HG02588 (cell line): Measurements from ENCODE around the gene HNRNPAB.
A peak's percentile ranks its signal among the peaks of the same experiment; 100 is the strongest.
"Not testable (repeated sequence)": the region's sequence is repeated elsewhere in the genome, so short reads cannot be mapped to it uniquely, and the experiment has no call there.

Experiments used
- ATAC-seq: cut with Tn5 transposase; IDR thresholded peaks from one replicate; pipeline ENCODE4 v1.9.1; 2021; ENCODE audit warnings: mild to moderate bottlenecking, moderate library complexity; ENCODE audit not compliant: unreplicated experiment

HNRNPAB gene

DNA sequence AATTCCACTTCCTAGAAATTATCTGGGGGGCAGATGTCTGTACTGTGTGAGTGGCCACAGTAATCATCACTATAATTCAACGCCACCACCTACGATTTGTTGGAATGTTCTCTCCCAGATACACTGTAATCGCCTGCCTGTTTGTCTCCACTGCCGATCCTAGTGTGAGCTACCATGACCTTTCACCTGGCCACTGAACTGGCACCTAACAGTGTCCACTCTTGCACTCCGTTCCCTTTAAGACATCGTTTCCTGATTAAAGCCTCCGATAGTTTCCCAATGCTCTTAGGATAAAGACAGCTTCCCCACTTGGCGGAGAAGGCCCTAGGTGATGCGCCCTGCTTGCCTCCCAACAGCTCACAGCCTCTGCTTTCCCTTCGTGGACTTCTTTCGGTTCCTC lies 24.3 kb downstream of the HNRNPAB start:
- no peak for ATAC-seq

DNA sequence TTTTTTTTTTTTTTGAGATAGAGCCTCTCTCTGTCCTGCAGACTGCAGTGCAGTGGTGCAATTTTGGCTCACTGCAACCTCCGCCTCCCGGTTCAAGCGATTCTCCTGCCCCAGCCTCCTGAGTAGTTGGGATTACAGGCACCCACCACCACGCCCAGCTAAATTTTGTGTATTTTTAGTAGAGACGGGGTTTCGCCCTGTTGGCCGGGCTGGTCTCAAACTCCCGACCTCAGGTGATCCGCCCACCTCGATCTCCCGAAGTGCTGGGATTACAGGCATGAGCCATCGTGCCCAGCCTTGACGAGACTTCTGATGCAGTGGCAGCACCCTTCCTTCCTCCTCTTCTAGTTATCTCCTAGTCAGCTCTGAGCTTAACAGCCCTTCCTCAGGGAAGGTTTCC lies 24.8 kb downstream of the HNRNPAB start:
- not testable (repeated sequence) for ATAC-seq

DNA sequence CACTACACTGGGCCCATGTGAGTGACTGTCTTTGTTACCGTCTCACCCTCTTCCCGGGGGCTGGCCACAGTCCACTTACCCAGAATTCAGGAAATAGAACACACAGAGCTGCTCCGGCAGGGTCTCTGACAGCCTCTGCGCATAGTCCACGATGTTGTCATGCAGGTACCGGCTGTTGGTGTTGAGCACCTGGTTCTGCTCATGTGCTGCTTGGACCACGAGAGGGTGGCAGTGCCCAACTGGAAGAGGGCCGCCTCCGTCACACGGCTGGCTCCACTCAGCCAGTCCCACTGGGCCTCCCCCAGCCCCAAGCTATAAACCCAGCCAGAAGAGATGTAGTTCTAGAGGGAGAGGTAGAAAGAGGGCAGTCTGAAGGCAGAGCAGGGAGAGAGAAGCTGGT lies 25.5 kb downstream of the HNRNPAB start:
- ATAC-seq = no peak

GRCh38 chr5:178230879-178231538 lies 26.7 kb downstream of the HNRNPAB start:
- ATAC-seq = no peak

DNA sequence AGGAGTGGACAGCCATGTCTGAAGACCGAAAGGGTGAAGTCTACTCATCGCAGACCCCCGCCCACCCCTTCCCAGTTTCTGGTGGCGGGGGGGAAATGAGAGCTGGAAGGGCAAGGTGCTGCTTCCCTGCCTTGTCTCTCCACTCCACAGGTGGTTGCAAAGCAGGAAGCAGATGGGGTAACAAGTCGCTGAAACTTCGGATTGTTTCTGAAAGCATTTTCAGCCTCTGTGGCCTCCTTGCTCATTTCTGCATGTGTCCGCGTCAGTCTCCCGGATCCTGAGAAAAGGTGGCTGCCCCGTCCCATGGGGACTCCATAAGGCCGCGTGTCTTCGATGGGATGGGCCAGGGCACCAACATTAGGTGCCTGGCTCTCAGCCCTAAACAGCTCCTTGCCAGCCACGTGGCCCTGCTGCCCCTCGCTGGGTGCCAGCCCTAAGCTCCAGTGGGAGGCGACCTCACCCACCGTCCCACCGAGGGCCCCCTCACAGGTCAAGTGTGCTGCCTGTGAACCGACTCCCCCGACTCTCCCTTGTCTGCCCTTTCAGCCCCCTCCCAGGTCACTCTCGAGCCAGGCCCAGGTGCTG lies 27.3 kb downstream of the HNRNPAB start:
- no peak for ATAC-seq

- ATAC-seq = peak; percentile 66
These were observed 28.0 kb downstream of the HNRNPAB start, which contains the start of gene PHYKPL for GRCh38 chr5:178232124-178232919. TSS of gene PHYKPL (minus strand) at chr5:178232802. CDS start at chr5:178232550, 252 bp downstream.

- ATAC-seq = no peak
These were observed 28.6 kb downstream of the HNRNPAB start for GRCh38 chr5:178232920-178233429.

DNA sequence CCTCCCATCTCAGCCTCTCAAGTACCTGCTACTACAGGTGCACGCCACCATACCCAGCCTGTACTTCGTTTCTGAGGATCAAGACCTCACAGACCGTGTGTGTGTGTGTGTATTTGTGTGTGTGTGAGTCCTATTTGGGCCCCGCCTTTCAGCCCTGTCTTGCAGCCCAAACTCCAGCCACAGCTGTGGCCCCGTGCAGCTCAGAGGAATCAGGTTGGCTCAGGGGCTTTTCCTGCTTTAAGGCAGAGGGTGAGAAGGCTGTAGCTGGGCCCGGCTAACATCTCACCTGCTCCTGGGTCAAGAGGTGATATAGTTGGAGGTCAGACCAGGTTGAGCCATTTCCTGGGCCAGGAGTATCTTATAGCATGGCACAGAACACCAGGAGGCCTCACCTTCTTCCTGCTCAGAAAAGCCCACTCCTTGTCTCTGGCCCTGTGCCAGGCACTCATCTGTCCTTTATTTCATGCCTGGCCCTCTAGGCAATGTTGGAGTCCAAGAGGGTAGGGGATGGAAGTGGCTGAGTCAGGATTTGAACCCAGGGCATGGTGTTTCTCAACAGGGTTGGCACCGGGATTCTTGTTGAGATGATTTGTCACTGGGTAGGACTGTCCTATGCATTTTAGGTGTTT lies 29.9 kb downstream of the HNRNPAB start:
- ATAC-seq = no peak

GRCh38 chr5:178234750-178235587 lies 30.6 kb downstream of the HNRNPAB start:
- no peak for ATAC-seq

DNA sequence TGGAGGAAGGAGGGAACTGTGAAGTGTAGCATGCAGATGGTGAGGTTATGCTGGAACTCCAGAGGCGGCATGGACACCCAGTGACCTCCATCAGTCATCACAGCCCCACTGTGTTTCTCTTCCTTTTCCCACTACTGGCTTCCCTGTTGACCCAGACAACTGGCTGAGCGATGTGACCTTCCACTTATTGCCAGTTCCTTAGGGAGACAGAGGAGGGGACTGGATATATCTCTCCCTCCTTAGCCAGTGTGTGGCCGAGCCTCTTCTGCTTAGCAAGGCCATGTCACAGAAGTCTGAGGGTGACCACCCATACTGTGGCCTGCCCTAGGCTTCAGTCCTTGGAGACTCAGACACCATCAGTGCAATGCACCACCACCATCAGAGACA lies 31.2 kb downstream of the HNRNPAB start:
- no peak for ATAC-seq

- no peak for ATAC-seq
These were observed 31.8 kb downstream of the HNRNPAB start for GRCh38 chr5:178236126-178236525.

- no peak for ATAC-seq
These were observed 32.3 kb downstream of the HNRNPAB start for GRCh38 chr5:178236679-178237078.

DNA sequence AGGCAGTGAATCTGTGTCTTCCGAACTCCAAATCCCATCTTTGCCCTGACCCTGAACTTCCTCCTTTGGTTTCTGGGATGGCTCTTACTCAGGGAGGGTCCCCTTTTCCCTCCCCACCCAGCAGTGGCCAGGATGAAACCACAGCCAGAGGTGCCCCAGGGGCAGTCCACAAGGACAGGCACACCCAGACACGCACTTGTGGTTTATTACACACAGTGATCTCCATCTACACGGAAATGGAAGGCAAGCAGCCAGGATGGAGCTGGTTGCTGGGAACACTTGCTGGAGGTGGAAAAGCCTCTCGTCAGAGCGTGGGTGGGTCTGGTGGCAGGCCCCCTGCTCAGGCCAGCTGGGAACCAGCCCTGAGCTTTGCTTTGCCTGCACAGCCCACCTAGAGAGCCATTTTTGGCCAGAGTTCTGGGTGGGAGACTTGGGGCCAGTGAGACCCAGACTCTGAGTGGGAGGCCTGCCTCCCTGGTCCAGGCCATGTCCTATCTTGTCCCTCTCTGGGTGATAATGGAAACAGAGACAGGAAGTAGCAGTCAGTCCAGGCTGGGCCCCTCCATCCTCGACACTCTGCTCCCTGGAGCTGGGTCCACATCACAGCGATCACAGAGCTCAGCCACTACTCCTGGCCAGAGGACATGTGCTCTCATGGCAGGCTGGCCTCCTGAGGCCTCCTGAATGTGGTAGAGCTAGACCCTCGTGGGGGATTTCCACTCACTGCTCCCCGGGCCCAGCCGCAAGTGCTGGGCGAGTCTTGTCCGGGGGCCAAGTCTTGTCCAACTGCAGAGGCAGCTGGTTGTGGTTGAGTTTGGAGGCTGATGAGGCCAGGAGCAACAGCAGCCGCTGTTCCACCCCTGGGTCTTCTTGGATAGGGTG lies 33.3 kb downstream of the HNRNPAB start:
- ATAC-seq = no peak

DNA sequence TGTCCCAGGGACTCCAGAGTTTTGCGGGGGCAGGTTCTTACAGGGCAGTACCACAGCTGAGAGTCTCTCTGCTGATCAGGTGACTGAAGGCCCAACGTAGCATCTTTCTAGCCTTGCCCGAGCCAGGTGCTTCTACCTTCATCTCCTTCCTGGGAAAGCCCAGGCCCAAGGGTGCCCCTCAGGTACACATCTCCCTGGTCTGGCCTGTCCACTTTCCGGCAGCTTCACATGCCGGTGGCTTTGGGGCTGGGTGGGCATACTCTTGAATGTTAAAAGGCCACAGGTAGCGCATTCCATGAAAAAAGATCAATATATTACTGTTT lies 33.9 kb downstream of the HNRNPAB start:
- no peak for ATAC-seq

DNA sequence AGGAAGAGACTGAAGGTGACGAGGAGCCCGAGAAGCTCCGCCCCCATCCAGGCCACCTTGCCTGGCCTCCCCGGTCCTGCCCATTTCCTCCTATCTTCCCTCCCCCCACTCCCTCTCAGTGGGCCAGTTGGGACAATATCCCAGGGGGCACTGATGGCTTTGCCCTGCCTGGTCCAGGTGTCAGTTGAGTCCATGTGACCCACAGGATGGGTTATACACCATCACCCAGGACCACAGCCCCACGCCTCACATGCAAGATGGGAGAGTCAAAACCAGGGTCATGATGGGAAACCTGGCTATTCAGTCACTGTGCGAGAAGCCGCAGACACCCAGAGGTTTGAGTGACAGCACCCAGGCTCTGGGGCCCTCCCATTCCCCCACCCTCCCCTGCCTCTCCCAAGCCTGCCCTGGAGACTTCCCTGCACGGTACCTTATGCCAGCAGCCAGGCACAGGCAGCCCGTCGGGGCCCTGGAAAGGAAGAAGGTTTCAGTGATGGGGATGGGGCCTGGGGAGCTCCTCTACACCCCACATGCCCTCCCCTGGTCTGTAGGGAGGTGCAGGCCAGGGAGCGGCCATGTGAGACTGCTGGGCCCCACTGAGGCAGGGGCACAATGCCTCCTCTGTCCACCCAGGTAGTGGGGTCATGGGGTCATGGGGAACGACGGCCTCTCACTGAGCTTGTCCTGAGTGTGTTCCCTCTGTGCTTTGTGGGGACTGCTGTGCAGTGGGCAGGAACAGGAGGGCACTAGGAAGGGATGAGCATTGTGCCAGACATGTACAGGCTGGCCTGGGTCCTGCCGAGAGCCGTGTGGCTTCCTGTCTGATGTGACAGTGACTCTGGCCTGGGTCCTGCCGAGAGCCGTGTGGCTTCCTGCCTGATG lies 34.6 kb downstream of the HNRNPAB start:
- no peak for ATAC-seq

DNA sequence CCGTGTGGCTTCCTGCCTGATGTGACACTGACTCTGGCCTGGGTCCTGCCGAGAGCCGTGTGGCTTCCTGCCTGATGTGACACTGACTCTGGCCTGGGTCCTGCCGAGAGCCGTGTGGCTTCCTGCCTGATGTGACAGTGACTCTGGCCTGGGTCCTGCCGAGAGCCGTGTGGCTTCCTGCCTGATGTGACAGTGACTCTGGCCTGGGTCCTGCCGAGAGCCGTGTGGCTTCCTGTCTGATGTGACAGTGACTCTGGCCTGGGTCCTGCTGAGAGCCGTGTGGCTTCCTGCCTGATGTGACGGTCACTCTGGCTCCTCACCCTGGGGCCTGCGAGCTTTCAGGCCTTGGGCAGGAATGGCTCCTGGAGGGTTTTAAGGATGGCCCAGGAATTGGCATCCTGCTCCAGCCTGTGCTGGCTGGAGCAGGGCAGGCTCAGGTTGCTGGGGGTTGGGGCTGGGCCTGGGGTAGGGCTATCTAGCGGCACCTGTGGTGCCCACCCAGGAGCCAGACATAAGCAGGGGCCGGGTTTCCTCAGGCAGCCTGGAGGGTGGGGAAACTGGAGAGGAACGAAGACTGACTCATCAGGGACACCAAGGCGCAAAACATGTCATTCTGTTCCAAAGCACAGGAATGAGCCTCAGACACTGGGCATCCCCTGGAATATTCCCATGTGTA lies 35.4 kb downstream of the HNRNPAB start:
- not testable (repeated sequence) for ATAC-seq

- no peak for ATAC-seq
These were observed 36.0 kb downstream of the HNRNPAB start for GRCh38 chr5:178240341-178240741.

GRCh38 chr5:178240766-178241165 lies 36.4 kb downstream of the HNRNPAB start:
- no peak for ATAC-seq
